HG03520 (cell line): ENCODE data around the gene SAMD14.

Experiments used
- ATAC-seq: cut with Tn5 transposase; IDR thresholded peaks from one replicate; pipeline ENCODE4 v1.9.1; 2021; ENCODE audit warnings: mild to moderate bottlenecking, moderate library complexity; ENCODE audit not compliant: unreplicated experiment

Gene SAMD14

GRCh38 chr17:50133769-50134099 is 3.8 kb upstream of the SAMD14 start:
- ATAC-seq = no peak

DNA sequence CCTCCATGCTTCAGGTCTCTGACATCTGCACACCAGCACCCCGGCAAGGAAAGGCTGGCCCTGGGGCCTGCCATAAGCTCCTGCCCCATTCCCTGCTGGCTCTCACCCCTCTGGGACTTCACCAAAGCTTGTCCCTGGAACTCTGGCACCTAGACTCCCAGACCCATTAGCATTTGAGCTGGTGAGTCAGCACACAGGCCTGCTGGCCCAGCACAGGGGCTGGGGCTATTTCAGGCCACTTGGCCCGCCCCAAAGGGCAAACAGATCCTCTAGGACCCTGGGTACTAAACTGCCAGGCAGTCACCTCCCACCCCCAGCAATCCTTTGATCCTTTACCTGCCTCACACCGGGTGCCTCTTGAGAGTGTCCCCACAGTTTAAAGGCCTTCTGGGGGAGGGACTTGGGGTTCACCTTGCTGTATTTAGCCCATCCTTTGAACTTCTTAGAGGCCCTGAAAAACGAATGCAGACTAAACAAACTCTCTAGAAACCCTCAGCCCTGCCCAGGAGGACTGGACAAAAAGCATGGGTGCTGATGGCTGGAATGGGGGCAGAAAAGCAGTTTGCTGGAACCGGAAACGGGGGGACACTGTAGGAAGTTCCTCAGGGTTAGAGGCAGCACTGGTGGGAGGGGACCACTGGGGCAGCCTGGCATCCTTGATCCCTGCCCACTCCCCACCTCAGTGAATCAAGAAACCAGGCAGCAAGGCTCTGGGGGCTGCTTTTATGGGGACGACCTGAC is 3.2 kb upstream of the SAMD14 start:
- ATAC-seq = no peak

- ATAC-seq = no peak
Observed at GRCh38 chr17:50132104-50132794, 2.3 kb upstream of the SAMD14 start.

GRCh38 chr17:50130559-50131305 is 772 bp upstream of the SAMD14 start:
- no peak for ATAC-seq

- ATAC-seq = no peak
Observed at GRCh38 chr17:50129353-50129727, 620 bp downstream of the SAMD14 start.

- no peak for ATAC-seq
Observed at GRCh38 chr17:50128441-50129352, 1.3 kb downstream of the SAMD14 start.

GRCh38 chr17:50127697-50128361 is 2.1 kb downstream of the SAMD14 start:
- no peak for ATAC-seq

DNA sequence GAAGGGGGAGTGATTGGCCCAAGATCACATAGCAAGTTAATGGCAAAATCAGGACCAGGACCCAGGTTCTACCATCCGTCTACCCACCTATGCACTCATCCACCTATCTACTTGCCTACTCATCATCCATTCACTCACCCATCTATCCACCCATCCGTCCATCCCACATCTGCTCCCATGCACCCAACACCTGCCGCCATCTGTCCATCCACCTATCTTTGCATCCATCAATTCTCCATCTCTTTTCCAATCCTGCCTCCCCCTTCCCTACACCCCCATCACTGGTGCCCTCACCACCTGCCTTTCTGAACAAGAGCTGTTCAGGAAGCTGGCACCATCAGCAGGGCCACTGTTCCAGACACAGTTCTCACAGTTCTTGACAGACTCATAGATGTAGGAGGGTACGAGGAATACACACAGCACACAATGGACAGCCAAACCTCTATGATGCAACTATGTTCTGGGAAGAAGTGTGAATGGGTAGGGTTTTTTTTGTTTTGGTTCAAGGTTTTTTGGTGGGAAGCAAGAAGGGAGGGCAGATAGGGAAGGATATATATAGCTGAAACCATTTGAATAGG is 4.5 kb downstream of the SAMD14 start:
- no peak for ATAC-seq

DNA sequence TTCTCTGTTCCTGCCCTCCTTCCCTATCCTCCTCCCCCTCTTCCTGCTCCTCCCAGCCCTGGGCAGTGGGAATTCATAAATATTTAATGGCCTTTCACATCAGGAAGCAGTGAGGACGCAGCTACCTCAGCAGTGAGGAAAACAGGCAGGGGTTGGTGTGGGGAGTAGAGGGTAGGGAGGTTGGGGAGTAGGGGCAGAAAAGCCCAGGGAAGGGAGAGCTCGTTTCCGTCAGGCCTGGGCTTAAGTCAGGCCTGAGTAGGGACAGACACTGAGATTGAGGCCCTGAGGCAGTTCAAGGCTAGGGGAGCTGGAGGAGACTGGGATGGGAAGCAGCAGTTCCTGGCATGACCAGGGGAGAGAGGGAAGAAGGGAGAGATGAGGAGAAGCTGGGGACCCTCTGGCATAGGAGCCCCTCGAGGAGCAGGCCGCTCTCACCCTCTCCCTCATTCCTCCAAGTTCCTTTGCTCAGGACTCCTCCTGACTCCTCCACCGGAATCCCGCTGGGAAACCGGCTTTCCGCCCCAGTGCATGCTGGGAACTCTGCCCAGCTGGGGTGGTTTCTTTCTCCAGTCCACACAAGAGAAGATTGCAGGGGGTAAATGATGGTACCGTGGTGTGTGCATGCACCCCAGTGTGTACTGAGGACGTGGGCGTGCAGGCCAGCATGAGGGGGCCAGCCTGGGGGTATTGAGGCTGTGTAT is 6.2 kb downstream of the SAMD14 start:
- ATAC-seq = no peak

DNA sequence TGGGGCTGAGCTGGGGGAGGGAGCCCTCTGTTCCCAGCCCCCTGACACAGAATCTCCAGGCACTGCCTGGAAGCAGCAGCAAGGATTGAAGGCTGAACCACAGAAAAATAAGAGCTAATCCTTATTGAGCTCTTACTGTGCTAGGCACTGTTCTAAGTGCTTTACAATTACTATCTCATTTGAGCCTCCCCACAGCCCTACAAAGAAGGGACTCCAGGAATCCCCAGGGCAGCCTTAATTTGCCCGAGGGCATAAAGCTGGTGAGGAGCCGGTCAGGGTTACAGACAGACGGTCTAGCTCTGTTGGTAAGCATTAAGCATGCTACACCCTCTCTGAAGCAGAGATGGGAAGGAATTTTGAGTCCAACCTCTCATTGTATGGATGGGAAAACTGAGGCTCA is 7.0 kb downstream of the SAMD14 start:
- no peak for ATAC-seq

DNA sequence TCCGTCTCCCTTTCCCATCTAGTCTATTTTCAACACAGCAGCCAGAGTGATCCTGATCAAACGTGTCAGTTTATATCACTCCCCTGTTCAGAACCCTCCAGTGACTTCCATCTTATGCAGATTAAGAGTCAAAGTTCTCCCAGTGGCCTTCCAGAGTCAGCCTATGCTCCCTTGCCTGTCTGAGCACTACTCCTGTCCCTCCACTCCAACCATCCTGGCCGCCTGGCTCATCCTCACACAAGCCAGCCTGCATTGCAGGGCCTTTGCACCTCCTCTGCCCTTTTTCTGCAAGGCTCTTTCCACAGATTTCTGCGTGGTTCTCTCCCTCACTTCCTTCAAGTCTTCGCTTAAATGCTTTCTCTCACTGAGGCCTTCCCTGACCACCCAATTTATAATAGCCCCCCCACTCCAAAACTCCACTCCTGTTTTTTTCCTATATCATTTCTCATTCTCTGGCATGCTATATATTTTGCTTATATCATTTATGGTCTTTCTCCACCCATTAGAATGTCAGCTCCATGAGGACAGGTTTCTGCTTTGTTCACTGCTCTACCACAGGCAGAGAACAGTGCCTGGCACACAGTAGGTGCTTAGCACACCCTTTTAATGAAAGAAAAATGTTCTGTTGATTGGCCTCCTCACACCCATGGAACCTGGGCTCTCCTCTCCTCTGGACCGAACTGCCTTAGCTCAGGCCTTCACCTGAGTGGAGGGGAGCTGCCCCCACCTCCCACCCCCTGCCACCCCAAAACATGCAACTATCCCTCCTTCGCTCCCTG is 9.3 kb downstream of the SAMD14 start:
- ATAC-seq = no peak

GRCh38 chr17:50118828-50119218 is 11.1 kb downstream of the SAMD14 start:
- ATAC-seq = no peak

DNA sequence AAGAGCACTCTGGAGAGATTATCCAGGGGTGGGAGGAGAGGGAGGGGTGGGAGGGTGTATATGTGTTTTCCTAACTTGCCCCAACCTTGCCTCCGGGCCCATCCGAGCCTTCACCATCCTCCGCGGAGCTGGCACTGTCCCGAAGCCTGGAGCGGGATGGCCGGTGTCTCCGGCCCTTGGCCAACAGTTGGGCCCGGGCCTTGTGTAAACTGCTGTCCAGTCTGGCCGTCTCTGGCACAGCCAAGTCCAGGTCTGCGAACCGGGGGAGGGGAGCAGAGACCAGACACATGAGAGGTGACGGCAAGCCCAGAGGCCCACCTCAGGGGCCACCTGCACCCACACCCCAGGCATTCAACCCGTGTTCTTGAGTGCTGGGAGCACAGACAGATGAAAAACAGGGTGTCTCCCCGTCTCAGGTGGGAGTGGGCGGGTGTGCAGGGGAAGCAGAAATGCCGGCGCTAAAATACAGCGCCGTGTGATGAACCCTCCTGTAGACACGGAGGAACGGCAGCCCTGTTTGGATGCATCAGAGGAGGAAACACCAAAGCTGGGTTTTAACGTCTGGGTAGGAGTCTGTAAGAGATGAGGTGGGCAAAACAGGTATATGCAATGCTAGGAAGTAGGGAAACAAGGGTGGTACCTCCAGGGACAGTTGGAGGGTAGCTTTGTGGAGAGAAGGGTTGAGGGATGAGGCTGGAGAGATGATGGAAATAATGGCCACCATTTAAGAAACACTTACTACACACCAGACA is 11.7 kb downstream of the SAMD14 start:
- no peak for ATAC-seq

DNA sequence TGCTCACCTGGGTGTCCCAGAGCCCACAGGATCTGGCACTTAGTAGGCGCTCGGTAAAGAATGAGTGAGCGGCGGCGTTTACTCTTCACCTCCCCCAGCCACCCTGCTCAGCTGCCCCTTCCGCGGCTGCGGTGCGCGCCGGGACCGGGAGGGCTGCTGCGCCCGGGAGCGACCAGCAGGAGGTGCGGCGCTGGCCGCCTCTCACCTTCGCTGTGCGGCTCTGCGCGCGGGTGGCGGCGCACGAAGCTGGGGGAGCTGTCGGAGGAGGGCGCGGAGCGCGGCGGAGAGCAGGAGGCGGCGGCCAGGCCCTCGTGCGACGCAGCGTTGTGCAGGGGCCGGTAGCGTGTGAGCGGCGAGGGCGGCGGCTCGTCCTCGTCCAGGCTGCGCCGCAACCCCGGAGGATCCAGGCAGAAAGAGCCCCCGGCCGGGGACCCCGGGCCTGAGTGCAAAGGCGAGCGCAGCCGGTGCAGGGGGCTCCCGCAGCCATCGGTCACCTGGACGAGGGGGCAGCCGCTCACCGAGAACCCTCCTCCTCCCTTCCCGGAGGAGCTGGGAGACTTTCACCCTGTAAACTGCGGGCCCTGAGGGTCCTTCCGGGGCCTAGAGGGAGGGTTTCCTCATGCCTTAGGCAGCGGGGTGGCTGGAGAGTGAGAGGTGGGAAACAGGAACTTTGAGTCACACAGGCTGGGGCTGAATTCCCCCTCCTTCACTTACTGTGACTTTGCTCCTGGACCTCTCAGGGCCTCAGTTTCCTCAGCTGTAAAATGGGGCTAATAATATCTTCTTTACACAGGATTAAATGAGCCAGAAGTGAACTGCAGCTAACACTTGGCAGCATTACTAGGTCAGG is 12.5 kb downstream of the SAMD14 start:
- ATAC-seq = no peak

DNA sequence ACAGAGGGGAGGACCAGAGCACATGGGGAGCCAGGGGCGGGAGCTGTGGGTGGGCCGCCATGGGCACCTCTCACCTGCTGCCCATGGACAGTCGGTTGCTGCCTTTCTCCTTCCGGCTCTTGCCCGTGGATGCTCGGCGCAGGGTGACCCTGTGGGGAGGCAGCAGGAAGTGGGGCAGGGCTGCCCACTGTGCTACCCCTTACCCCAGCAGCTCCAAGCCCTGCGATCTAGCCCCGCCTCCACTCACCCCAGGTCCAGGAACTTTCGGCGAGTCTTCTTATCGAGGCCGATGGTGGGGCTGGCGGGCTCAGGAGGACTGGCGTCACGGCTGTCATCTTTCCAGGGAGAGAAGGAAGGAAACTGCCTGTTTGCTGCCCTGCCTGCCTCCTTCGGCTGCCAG is 14.2 kb downstream of the SAMD14 start:
- no peak for ATAC-seq

GRCh38 chr17:50114849-50115357 is 15.1 kb downstream of the SAMD14 start:
- ATAC-seq = no peak

GRCh38 chr17:50114401-50114800 is 15.6 kb downstream of the SAMD14 start:
- ATAC-seq = no peak
